Stimulated activated CD4-positive, alpha-beta T cell treated with anti-CD3 and anti-CD28 coated beads, Interleukin-1b, Interleukin-23, amount 100 ng/mL, for 24 hours (primary cell): ENCODE measurements around the gene ARF3.

Experiments
- DNase-seq, 4 experiments: peaks; one replicate each; pipeline ENCODE4 v3.0.0-alpha.2; 2020; ENCODE audit warnings: low read depth in 4 of 4, low spot score in 1 of 4

Gene ARF3

GRCh38 chr12:48957141-48958048 is at the start of gene ARF3:
ARF3 (minus strand) TSS chr12:48957487; CDS start chr12:48941095, 16,392 bp downstream.
- peak; percentile 79 to 91 (median 88) for DNase-seq

- DNase-seq, result no peak
These were observed 43.1 kb upstream of the ARF3 start for GRCh38 chr12:49000346-49000745.

- no peak for DNase-seq
These were observed 42.3 kb upstream of the ARF3 start, which contains the start of gene DDN for GRCh38 chr12:48999371-49000131. DDN (minus strand) TSS chr12:48999375; CDS start chr12:48999287, 88 bp downstream.

DNA sequence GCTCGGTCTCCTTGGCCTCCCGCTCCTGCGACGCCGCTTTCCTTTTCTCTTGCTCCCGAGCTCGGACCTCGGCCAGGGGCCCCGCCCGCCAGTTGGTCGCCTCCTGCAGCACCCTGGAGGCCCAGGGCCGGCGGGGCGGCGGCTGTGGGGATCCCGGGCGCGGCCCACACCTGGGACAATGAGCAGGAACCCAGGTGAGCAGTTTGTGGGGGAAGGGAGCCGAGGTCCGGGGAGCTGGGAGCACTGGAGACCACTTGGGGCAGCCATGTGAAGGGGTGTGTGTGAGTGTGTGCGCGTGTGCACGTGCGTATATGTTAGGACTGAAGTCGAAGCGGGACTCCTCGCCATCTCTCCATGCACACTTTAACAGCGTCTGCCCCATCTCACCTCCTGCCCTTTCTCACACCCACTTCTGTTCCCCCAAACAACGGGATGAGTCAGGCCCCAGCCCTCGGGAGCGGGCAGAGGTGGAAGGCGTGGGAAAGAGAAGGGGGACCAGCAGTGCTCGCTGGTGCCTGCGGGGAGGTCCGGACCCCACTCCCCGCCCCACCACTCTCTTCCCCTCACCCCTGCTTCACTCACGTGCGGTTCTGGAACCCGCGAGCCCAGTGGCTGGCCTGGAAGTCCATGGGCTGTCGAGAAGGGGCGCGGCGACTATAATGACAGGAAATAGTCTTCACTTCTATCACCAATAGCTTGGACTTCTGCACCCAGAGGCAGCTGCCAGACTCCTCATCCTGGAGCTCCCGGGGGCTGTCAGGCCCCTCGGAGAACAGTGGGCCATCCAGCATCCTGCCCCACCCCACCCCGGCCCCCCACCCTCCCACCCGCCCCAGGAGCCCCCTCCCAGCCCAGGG is 41.4 kb upstream of the ARF3 start:
- DNase-seq, result no peak

DNA sequence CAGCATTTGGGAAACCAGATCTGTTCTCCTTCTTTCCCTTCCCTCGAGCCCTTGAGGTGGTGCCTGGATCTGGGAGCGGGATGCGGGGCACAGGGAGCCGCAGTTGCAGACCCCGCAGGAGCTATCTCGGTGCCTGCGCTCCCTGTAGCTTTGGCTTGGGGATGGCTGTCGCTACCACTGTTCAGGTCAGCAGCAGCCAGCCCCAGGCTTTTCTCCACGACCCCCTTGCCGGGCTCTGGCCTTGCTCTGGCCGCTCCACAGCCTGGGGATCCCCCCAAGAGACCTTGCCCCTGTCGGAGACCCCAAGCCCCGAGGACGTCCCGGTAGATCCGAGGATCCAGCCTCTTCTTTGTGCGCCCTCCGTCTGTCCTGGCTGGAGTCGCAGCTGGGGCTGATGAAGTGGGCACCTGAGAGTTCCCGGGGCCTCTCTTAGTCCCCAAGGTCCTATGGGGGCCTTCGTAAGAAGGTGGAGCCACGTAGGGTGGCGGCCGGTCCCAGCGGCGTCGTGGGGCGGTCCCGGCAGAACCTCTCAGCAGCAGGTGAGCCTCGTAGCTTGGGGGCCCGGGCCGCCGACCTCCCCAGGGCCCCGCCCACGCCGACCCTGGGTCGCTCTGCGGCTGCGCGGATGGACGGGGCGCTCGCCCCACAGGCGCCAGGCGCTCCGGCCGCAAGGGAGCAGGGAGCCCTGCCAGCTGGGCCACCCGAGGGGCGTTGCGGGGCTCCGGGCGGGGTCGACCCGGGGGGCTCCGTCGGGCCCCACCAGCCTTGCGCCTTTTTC is 40.6 kb upstream of the ARF3 start:
- DNase-seq, result no peak

- DNase-seq, result no peak
These were observed 39.8 kb upstream of the ARF3 start for GRCh38 chr12:48996794-48997718.

DNA sequence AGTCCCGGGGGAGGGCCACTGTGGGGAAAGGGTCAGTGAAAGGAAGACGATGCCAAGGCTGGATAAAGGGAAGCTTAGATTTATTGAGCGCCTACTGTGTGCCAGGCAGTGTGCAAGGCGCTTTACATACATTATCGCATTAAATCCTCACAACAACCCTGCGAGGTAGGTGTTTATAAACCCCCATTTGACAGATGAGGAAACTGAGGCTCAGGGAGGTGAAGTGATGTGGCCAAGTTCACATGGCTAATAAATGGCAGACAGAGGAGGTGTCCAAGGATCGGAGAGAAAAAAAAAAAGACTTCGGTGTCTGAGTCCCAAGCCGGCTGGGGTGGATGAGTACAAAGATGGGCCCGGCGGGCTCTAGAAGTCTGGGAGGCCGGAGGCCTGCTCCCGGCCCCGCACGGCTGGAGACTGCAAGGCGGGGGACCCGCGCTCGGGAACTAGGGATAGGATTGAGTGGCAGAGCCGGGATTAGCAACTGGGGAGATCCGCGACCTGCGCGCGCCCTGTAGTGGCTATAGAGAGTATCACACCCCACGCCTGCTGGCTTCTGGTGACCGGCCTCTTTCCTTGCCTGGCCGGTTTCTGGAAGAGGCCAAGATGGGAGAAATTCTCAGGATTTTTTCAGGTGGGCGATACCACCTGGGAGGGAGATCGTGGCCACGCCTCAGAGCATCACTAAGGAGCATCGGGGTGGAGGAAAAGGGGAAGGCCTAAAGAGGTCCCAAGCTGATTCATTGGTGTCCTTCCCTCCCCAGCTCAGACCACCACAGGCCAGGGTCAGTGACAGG is 38.0 kb upstream of the ARF3 start:
- no peak for DNase-seq

DNA sequence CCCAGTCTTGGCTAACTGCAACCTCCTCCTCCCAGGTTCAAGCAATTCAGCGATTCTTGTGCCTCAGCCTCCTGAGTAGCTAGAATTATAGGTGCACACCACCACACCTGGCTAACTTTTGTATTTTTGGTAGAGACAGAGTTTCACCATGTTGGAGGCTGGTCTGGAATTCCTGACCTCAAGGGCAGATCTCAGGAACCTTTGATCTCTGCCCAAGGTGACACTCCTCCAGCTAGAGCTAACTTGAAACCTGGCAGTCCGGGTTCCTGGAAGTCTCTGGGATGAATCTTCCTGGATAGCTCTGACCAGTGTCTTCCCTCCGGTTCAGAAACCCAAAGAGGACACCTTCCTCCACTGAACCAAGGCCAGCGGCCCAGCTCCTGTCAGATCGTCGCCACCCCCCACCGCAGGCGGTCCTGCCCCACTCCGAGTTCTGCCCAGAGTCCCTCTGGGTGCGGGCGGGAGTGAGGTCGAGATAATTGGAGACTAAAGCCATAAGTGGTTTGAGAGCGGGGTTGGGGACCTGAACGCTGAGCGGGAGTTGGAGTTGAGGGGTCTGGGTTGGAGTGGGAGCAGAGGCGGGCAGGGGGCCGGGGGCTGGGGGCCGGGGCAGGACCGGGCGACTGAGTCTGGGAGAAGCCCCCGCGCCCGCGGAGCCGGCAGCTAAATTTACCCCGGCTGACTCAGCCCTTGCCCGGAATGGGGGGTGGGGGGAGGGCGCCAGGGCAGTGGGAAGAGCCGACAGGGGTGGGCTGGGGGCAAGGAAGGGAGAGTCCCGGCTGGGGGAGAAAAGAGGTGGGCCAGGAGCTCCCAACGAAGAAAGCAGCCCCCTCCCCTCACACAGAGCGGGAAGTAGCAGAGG is 37.2 kb upstream of the ARF3 start:
- DNase-seq, result no peak

GRCh38 chr12:48993787-48994186 is 36.5 kb upstream of the ARF3 start:
- DNase-seq, result no peak

DNA sequence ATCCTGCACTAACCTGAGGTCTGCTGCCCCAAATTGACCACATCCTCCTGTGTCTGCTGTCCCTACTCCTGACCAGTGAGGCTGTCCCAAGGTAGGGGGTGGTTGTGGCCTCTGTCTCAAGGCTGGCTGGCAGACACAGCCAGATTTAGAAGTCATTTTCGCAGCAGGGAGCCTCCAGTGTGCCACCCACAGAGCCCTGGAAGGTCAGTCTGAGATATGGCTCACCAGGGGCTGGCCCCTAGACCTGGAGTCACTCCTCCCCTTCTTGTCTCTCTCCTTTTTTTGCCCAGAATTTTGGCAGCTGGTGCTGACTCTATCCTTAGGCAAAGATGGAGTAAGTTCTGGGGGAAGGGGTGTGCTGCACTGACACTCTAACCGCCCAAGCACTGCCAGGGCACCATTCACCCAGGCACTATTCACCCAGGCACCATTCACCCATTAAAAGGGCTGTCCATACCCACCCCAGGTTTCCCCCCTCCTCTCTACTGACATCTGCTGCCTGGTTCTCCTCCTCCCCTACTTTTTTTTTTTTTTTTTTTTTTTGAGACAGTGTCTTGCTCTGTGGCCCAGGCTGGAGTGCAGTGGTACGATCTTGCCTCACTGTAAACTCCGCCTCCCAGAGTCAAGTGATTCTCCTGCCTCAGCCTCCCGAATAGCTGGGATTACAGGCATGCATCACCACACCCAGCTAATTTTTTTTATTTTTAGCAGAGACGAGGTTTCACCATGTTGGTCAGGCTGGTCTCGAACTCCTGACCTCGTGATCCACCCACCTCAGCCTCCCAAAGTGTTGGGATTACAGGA is 34.2 kb upstream of the ARF3 start:
- DNase-seq, result no peak

- DNase-seq, result no peak
These were observed 33.3 kb upstream of the ARF3 start for GRCh38 chr12:48990552-48990951.

DNA sequence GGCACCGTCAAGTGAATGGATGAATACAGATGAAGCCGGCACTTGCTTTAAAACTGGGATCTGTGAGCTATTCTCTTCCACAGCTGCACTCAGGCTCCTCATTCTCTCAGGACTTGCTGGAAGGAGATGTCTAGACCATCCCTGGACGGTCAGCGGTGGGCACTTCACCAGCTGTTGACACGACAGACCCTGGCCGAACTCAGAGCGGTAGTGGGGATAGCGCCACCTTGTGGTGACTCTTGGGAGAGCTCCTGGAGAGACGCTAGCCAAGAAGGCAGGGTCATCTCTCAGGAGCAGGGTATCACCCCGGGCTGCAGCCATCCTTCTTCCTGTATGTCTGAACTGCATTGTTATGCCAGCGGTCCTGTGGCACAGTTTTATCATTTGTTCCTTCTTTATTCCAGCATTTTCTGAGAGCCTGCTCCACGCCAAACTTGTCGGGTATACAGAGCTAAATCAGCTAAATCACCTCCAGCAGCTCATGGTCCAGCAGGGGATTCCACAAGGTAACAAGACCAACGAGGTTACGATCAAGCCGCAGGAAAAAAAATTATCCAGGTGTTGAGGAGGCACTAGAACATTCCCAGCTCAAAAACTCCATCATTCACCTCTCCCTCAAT is 30.9 kb upstream of the ARF3 start:
- peak in 3 of 4 experiments; percentile 56 to 68 (median 61) for DNase-seq

GRCh38 chr12:48986720-48987291 is 29.5 kb upstream of the ARF3 start:
- no peak for DNase-seq

GRCh38 chr12:48985901-48986300 is 28.6 kb upstream of the ARF3 start:
- DNase-seq, result no peak

DNA sequence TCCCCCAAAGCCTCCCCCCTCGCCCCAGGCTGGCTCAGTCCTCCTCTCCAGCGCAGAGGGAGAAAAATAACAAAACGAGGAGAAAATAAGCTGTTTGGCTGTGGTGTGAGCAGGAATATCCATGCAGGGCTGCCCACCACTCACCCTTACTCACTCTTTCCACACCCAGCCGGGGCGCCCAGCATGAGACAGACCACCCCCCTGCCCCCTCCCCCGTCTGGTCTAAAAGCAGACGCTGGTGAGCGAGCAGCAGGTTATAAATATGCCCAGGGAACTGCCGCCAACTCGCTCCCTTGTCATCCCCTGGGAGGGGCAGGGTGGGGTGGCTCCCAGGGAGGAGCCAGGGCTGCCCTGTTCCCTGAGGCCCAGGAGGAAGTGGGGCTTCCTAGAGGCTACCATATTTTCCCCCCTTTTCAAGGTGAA is 28.2 kb upstream of the ARF3 start:
- no peak for DNase-seq
